ENCODE results near the gene EXOC3.

EXOC3 gene

GRCh38 chr5:440401-441201 lies 2.4 kb upstream of the EXOC3 start:
- DNase-seq: peak; percentile 29

- no peak for DNase-seq
These were observed 1.0 kb upstream of the EXOC3 start for GRCh38 chr5:441996-442334.

- DNase-seq: peak; percentile 73
These were observed 519 bp downstream of the EXOC3 start for GRCh38 chr5:443239-444151.

GRCh38 chr5:444226-444625 lies 1.2 kb downstream of the EXOC3 start:
- DNase-seq: no peak

GRCh38 chr5:445591-445990 lies 2.6 kb downstream of the EXOC3 start:
- DNase-seq: no peak

GRCh38 chr5:446066-446882 lies 3.3 kb downstream of the EXOC3 start:
- no peak for DNase-seq

- DNase-seq: peak; percentile 58
These were observed 3.9 kb downstream of the EXOC3 start for GRCh38 chr5:446883-447263.

- DNase-seq: no peak
These were observed 4.5 kb downstream of the EXOC3 start for GRCh38 chr5:447501-447900.

- no peak for DNase-seq
These were observed 5.2 kb downstream of the EXOC3 start for GRCh38 chr5:448061-448765.

GRCh38 chr5:448766-449090 lies 5.8 kb downstream of the EXOC3 start:
- DNase-seq: no peak

- DNase-seq: no peak
These were observed 6.2 kb downstream of the EXOC3 start for GRCh38 chr5:449151-449550.

- DNase-seq: no peak
These were observed 8.8 kb downstream of the EXOC3 start for GRCh38 chr5:451587-452458.

GRCh38 chr5:452978-453710 lies 10.2 kb downstream of the EXOC3 start:
- no peak for DNase-seq

- no peak for DNase-seq
These were observed 10.9 kb downstream of the EXOC3 start for GRCh38 chr5:453725-454481.

GRCh38 chr5:454936-455335 lies 12.0 kb downstream of the EXOC3 start:
- no peak for DNase-seq

- no peak for DNase-seq
These were observed 12.8 kb downstream of the EXOC3 start for GRCh38 chr5:455806-456205.

- no peak for DNase-seq
These were observed 13.6 kb downstream of the EXOC3 start for GRCh38 chr5:456351-457194.

- DNase-seq: no peak
These were observed 14.4 kb downstream of the EXOC3 start for GRCh38 chr5:457195-457961.

Data from RPMI8226 (cell line).